Measurements from ENCODE around the gene LSS. TPM values are rescaled to one million over a fixed set of nuclear protein-coding genes. Genes with fewer than 3 reads are reported as not detected.
A peak's percentile ranks its signal among the peaks of the same experiment; 100 is the strongest.
"Not testable (repeated sequence)": the region's sequence is repeated elsewhere in the genome, so short reads cannot be mapped to it uniquely, and the experiment has no call there.

LSS gene
- total RNA-seq, 1 donor from 2014 or later, result 91.0 TPM

DNA sequence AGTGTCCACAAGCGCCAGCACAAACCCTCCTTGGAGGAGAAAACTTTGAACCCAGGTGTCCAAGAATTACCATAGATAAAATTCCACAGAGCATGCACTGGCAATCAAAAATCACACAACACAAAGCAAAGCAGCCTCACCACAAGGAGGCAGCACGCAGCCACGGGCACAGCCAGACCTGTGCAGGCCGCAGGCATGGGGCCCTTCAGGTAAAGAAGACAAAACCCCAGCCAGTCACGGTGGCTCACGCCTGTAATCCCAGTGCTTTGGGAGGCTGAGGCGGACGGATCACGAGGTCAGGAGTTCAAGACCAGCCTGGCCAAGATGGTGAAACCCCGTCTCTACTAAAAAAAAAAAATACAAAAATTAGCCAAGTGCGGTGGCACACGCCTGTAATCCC lies 81.1 kb downstream of the LSS start:
- H3K27me3 ChIP-seq (ENCODE audit: low read depth); ATAC-seq; H3K4me3 ChIP-seq; H3K36me3 ChIP-seq; H3K9me3 ChIP-seq; H3K4me1 ChIP-seq; intact Hi-C loops (cut with DNase I); H3K27ac ChIP-seq: not testable (repeated sequence)
- DNase-seq, result peak; percentile 47
- TF ChIP-seq, protein P1, sequence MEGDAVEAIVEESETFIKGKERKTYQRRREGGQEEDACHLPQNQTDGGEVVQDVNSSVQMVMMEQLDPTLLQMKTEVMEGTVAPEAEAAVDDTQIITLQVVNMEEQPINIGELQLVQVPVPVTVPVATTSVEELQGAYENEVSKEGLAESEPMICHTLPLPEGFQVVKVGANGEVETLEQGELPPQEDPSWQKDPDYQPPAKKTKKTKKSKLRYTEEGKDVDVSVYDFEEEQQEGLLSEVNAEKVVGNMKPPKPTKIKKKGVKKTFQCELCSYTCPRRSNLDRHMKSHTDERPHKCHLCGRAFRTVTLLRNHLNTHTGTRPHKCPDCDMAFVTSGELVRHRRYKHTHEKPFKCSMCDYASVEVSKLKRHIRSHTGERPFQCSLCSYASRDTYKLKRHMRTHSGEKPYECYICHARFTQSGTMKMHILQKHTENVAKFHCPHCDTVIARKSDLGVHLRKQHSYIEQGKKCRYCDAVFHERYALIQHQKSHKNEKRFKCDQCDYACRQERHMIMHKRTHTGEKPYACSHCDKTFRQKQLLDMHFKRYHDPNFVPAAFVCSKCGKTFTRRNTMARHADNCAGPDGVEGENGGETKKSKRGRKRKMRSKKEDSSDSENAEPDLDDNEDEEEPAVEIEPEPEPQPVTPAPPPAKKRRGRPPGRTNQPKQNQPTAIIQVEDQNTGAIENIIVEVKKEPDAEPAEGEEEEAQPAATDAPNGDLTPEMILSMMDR (IDR thresholded peaks at IDR 0.05), result peak; percentile 32

DNA sequence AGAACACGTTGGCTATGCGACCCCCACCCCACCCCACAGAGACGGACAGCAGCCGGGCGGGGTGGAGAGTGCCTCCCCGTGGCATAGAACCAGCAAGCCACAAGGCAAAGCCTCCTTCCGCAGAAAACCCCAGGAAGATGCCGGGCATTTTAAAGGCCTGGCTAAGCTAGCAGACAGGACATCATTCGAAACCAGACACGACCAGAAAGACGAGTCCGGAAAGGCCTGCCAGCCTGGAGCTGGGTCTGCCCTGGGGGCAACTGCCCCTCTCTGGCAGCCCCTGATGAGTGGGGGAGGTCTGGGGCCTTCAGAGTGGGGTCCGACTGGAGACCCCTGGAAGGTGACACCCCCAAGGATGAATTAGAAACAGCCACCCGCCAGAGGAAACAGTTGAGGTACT lies 81.7 kb downstream of the LSS start:
- ATAC-seq (no peak), DNase-seq (no peak)
- intact Hi-C loops (cut with DNase I), result no loop called here
- H3K27me3 ChIP-seq (ENCODE audit: low read depth), result no peaks in the 10 kb centered on the region
- no peak overlapping the region for H3K4me3 ChIP-seq
- H3K4me1 ChIP-seq, result peaks cover 7% of the 10 kb centered on the region
- no peaks in the 10 kb centered on the region for H3K9me3 ChIP-seq
- TF ChIP-seq, protein P1 (IDR thresholded peaks at IDR 0.05), result no peak
- H3K27ac ChIP-seq, result no peak overlapping the region
- no peaks in the 10 kb centered on the region for H3K36me3 ChIP-seq

DNA sequence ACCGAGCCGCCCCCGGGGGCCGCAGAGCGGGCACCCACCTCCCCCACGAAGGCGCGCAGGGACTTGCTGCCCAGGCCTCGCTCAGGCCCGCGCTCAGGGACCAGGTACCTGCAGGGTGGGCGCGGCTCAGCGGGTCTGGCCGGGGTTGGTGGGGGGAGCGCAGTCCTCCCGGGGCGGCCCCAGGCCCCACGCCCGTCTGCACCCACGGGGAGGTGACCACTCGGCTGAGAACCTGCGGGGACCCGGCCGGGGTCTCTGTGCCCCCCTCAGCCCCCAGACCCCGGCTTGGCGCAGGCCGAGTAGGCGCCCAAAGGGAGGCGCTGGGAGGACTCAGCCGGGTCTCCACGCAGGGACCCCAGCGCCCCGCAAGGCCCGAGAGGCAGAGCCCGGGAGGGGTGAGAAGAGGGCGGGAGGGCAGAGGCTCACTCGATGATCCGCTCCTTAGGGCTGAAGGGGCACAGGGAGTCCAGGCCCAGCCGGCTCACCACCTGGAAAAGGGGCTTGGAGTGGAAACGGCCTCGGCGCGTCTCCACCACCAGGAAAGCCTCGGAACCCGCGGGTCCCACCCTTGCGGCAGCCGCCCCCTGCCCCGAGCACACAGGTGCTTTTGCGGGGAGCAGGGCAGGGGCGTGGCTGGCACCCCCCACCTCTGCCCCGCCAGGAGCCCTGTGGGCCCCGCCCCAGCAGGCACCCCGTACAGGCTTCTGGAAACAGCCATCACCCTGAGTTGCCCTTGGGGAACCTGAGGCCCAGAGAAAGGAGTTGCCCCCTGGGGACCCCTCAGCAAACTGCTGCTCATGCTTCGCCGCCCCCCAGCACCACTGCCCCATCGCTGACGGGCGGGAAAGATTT lies 82.5 kb downstream of the LSS start:
- ATAC-seq (no peak), DNase-seq (peak; percentile 39)
- intact Hi-C loops (cut with DNase I), result no loop called here
- Histone ChIP-seq H3K27ac (no peak overlapping the region), H3K4me3 (no peak overlapping the region), H3K27me3 (ENCODE audit: low read depth) (no peaks in the 10 kb centered on the region), H3K36me3 (no peaks in the 10 kb centered on the region), H3K9me3 (no peaks in the 10 kb centered on the region), H3K4me1 (peaks cover 7% of the 10 kb centered on the region)
- TF ChIP-seq, protein P1 (IDR thresholded peaks at IDR 0.05), result no peak

DNA sequence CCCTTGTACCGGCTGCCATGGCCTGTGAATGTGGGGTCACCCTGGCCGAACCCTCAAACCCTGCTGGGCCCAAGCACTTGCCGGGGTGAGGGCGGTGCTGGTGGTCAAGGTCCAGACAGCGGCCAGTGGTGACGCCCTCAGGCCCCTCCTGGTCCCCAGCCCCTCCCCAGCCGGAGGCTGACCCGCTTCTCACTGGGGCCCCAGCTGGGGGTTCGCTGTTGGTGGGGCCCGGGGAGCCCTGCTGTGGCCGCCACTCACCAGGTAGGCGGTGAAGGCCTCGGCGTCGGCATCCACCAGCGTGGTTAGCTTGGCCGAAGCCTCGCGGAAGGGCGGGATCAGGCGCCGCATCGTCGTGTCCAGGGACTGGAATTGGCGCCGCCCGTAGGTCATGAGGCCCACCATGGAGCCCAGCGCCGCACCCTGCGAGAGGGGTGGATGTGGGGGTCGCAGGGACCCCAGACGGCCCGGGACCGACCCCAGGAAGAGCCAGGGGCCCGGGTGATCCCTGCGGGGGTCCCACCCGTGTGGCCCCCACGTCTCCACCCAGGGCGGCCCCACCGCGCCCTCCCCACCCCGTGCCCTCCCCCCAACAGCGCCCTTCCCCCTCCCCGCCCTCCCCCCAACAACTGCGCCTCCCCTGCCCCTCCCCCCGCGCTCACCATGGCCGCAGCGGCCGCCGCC lies 83.3 kb downstream of the LSS start:
- no peak overlapping the region for H3K4me3 ChIP-seq
- H3K27ac ChIP-seq, result no peak overlapping the region
- intact Hi-C loops (cut with DNase I), result no loop called here
- peaks cover 7% of the 10 kb centered on the region for H3K4me1 ChIP-seq
- H3K27me3 ChIP-seq (ENCODE audit: low read depth), result no peaks in the 10 kb centered on the region
- TF ChIP-seq, protein P1 (IDR thresholded peaks at IDR 0.05), result no peak
- ATAC-seq, result no peak
- no peaks in the 10 kb centered on the region for H3K9me3 ChIP-seq
- no peak for DNase-seq
- H3K36me3 ChIP-seq, result no peaks in the 10 kb centered on the region

DNA sequence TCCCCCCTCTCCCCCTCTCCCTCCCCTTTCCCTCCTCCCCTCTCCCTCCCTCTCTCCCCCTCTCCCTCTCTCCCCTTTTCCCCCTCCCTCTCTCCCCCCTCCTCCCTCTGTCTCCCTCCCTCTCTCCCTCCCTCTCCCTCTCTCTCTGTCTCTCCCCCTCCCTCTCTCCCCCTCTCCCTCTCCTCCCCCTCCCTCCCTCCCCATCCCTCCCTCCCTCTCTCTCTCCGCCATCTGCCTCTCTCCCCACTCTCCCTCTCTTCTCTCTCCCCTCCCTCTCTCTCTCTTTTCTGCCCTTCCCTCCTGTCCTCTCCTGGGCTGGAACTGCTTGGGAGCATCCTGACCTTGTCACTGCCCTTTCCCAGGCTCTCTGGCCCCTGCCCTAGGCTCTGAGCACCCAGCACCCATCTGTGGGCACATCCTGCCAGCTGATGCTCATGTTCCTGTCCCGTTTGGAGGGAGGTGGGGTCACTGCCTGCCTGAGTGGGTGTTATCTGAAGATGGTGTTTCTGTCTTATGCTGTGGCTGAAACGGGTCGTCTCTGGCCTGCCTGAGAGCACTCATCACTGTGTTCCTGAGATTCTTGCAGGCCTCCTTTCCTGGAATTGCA lies 84.0 kb downstream of the LSS start:
- H3K9me3 ChIP-seq, result no peaks in the 10 kb centered on the region
- no peak overlapping the region for H3K4me3 ChIP-seq
- no peaks in the 10 kb centered on the region for H3K36me3 ChIP-seq
- no peaks in the 10 kb centered on the region for H3K27me3 ChIP-seq (ENCODE audit: low read depth)
- DNase-seq, result no peak
- TF ChIP-seq, protein P1 (IDR thresholded peaks at IDR 0.05), result no peak
- ATAC-seq, result no peak
- intact Hi-C loops (cut with DNase I), result no loop called here
- H3K4me1 ChIP-seq, result peaks cover 7% of the 10 kb centered on the region
- no peak overlapping the region for H3K27ac ChIP-seq
